Colonic mucosa (tissue), 4 donors: ENCODE measurements around the gene ZNF415. TPM values are rescaled to one million over a fixed set of nuclear protein-coding genes. Genes with fewer than 3 reads are reported as not detected.

Experiments
- DNase-seq: peaks from one replicate; pipeline ENCODE4 v3.0.0-alpha.2; 2020
- H3K27ac ChIP-seq: fragments of 200-600 bp; one replicate; pipeline ENCODE4 v1.8.0; 2021
- H3K27me3 ChIP-seq: fragments of 200-600 bp; one replicate; pipeline ENCODE4 v1.8.0; 2021
- H3K36me3 ChIP-seq: fragments of 200-600 bp; one replicate; pipeline ENCODE4 v1.8.0; 2021
- H3K4me1 ChIP-seq: fragments of 200-600 bp; one replicate; pipeline ENCODE4 v1.8.0; 2021; ENCODE audit warnings: mild to moderate bottlenecking
- H3K4me3 ChIP-seq: fragments of 200-600 bp; one replicate; pipeline ENCODE4 v1.8.0; 2021
- H3K9ac ChIP-seq, 2 donors: one replicate each; pipeline ENCODE4 v1.7.0; 2013; ENCODE audit warnings: control low read depth in 2 of 2, low read depth in 2 of 2, low read length in 2 of 2
- H3K9me3 ChIP-seq: fragments of 200-600 bp; one replicate; pipeline ENCODE4 v1.8.0; 2021
- intact Hi-C: fragments of 100-400 bp; cut with DNase I; formaldehyde crosslinking; loops from one replicate; pipeline ENCODE4 v1.14.1; 2022
- total RNA-seq, 2 donors: library from RNA; stranded (reverse); fragmentation: NEBNext Ultra II Directional in 1 of 2; extraction: Animal tissue kit (Norgen Biotek cat#: 25700) in 1 of 2; gene quantifications; one replicate each; pipeline ENCODE4 v1.2.1, GENCODE V29; 2021
- TF ChIP-seq, protein P1 (sequence below): fragments of 200-600 bp; IDR thresholded peaks from one replicate; pipeline ENCODE4 v1.8.0; 2022; ENCODE audit warnings: antibody characterized with exemption, mild to moderate bottlenecking
- donor health status: healthy.
- donor health status: DM: no; HTN: no; CAD: no.
- donor health status: DM: no; HTN: no; CAD: no.

Gene ZNF415
- total RNA-seq, 2 donors from 2014 or later = 2.0 to 4.9 TPM

DNA sequence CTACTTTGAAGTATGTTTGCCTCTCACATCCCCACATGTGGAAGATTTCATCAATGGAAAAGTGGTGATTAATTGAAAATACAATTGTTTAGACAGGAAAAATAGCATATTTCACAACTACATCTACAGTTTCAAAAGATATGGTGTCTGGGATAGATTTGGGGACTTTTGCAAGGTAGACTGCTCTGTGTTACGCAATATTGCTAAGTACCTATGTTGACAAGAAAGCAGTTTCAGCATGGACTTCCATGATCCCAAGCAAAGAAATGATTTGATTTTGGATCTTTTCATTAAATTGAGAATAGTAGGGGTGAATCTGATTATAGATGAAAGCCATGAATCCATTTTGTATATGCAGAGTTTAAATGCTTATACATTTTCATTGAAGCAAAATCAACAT, 40.0 kb downstream of the ZNF415 start:
- H3K27ac ChIP-seq = no peak overlapping the region
- H3K9ac ChIP-seq = no peak overlapping the region
- H3K4me1 ChIP-seq = no peaks in the 10 kb centered on the region
- DNase-seq = no peak
- peaks cover 14% of the 10 kb centered on the region for H3K36me3 ChIP-seq
- H3K9me3 ChIP-seq = no peaks in the 10 kb centered on the region
- TF ChIP-seq, protein P1, sequence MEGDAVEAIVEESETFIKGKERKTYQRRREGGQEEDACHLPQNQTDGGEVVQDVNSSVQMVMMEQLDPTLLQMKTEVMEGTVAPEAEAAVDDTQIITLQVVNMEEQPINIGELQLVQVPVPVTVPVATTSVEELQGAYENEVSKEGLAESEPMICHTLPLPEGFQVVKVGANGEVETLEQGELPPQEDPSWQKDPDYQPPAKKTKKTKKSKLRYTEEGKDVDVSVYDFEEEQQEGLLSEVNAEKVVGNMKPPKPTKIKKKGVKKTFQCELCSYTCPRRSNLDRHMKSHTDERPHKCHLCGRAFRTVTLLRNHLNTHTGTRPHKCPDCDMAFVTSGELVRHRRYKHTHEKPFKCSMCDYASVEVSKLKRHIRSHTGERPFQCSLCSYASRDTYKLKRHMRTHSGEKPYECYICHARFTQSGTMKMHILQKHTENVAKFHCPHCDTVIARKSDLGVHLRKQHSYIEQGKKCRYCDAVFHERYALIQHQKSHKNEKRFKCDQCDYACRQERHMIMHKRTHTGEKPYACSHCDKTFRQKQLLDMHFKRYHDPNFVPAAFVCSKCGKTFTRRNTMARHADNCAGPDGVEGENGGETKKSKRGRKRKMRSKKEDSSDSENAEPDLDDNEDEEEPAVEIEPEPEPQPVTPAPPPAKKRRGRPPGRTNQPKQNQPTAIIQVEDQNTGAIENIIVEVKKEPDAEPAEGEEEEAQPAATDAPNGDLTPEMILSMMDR = no peak
- H3K4me3 ChIP-seq = no peak overlapping the region
- H3K27me3 ChIP-seq = no peaks in the 10 kb centered on the region
- intact Hi-C loops = no loop called here

GRCh38 chr19:53091413-53092254, 41.1 kb downstream of the ZNF415 start:
- DNase-seq = no peak
- no peaks in the 10 kb centered on the region for H3K9me3 ChIP-seq
- H3K4me1 ChIP-seq = no peaks in the 10 kb centered on the region
- H3K4me3 ChIP-seq = no peak overlapping the region
- no peaks in the 10 kb centered on the region for H3K27me3 ChIP-seq
- intact Hi-C loops = no loop called here
- H3K9ac ChIP-seq = no peak overlapping the region
- no peak overlapping the region for H3K27ac ChIP-seq
- TF ChIP-seq, protein P1 = no peak
- H3K36me3 ChIP-seq = peaks cover 14% of the 10 kb centered on the region

DNA sequence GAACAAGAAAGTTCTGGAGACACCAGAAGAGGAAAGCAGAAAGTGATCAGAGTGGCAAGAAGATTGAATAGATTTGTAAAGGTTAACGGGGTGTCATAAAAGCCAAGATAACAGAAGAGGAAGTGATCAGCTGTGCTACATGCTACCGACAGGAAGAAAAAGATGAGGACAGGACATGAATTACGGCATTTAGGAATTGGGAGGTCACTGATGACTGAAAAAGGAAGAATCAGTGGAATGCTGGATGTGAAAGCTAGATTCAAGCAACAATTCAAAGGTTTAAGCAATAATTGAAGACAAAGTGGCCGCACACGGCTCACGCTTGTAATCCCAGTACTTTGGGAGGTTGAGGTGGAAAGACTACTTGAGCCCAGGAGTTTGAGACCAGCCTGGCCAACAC, 44.6 kb downstream of the ZNF415 start:
- no peak overlapping the region for H3K27ac ChIP-seq
- intact Hi-C loops = no loop called here
- H3K9me3 ChIP-seq = no peaks in the 10 kb centered on the region

DNA sequence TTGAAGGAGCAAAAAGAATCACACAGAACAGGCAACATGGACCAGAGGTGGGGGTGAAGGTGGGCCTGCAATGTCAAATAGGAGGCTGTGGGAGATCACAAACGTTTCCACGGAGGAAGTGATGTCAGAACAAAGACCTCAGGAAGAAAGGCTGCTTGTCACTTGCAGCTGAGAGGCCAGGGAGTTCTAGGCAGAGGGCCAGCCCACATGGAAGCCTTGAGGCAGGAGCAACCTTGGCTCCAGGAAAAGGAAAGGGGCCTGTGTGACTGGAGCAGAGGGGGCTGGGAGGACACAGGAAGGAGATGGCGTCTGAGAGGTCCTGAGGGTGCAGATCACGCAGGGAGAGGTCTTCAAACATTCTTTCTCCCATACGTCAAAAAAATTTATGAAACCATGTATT, 45.8 kb downstream of the ZNF415 start:
- Histone ChIP-seq H3K27me3 (no peaks in the 10 kb centered on the region), H3K4me3 (no peak overlapping the region), H3K4me1 (no peaks in the 10 kb centered on the region), H3K9me3 (no peaks in the 10 kb centered on the region), H3K9ac (no peak overlapping the region), H3K36me3 (peaks cover 14% of the 10 kb centered on the region), H3K27ac (no peak overlapping the region)
- intact Hi-C loops = no loop called here
- DNase-seq = no peak
- TF ChIP-seq, protein P1 = no peak

More for the DNA sequence above, 44.6 kb downstream of the ZNF415 start:
- Histone ChIP-seq H3K9ac (no peak overlapping the region), H3K36me3 (peaks cover 14% of the 10 kb centered on the region), H3K4me3 (no peak overlapping the region), H3K27me3 (no peaks in the 10 kb centered on the region), H3K4me1 (no peaks in the 10 kb centered on the region)
- DNase-seq = no peak
- TF ChIP-seq, protein P1 = no peak

DNA sequence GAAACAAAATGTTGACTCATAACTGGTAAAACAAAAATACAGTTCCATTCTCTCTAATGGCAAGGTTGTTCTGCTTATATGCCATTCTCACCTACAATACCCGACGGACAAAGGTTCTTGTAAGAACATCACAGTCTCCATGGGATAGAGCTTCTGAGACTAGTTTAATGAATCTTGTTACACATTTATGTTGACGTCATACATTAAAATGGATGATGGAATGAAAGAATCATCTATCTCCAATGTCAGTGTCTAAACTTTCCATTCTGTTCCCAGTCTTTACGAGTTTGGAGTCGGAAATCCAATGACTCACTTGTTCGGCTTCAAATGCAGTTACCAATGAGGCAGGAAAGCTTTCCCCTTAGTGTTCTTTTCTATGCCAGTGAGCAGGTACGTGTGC, 47.2 kb downstream of the ZNF415 start:
- TF ChIP-seq, protein P1 = no peak
- Histone ChIP-seq H3K4me3 (no peak overlapping the region), H3K36me3 (peaks cover 9% of the 10 kb centered on the region), H3K9ac (no peak overlapping the region), H3K4me1 (no peaks in the 10 kb centered on the region), H3K27me3 (no peaks in the 10 kb centered on the region), H3K27ac (no peak overlapping the region), H3K9me3 (no peaks in the 10 kb centered on the region)
- DNase-seq = no peak
- intact Hi-C loops = no loop called here
